Astrocyte (in vitro differentiated cells and primary cell): Measurements from ENCODE around the gene DSCAM. TPM values are rescaled to one million over a fixed set of nuclear protein-coding genes. Genes with fewer than 3 reads are reported as not detected.

Experiments used
- DNase-seq: peaks from one replicate; pipeline ENCODE4 v3.0.0-alpha.2; 2010; ENCODE audit warnings: low read depth
- FAIRE-seq: peaks from 2 replicates; lab custom pipeline; 2011; peaks lifted over from hg19 to GRCh38; lab: Jason Lieb, UNC
- H2AFZ ChIP-seq: 2 replicates; pipeline ENCODE4 v1.6.0; 2012; ENCODE audit warnings: low read depth, low read length, inconsistent platforms
- H3K27ac ChIP-seq: 2 replicates; pipeline ENCODE4 v1.5.1; 2011; ENCODE audit warnings: low read depth, low read length, inconsistent platforms
- H3K27me3 ChIP-seq: 2 replicates; pipeline ENCODE4 v1.6.0; 2011; ENCODE audit warnings: low read length, inconsistent platforms; ENCODE audit not compliant: insufficient read depth
- H3K36me3 ChIP-seq: 2 replicates; pipeline ENCODE4 v1.5.1; 2011; ENCODE audit warnings: low read length, inconsistent platforms; ENCODE audit not compliant: insufficient read depth
- H3K4me1 ChIP-seq: 2 replicates; pipeline ENCODE4 v1.5.1; 2011; ENCODE audit warnings: low read length, inconsistent platforms; ENCODE audit not compliant: insufficient read depth
- H3K4me2 ChIP-seq: 2 replicates; pipeline ENCODE4 v1.6.0; 2012; ENCODE audit warnings: low read length, inconsistent platforms
- H3K4me3 ChIP-seq: 2 replicates; pipeline ENCODE4 v1.5.1; 2011; ENCODE audit warnings: low read depth, mild to moderate bottlenecking, low read length, inconsistent platforms; ENCODE audit not compliant: insufficient read depth
- H3K79me2 ChIP-seq: 2 replicates; pipeline ENCODE4 v1.6.0; 2012; ENCODE audit warnings: mild to moderate bottlenecking, low read length, inconsistent platforms; ENCODE audit not compliant: insufficient read depth
- H3K9ac ChIP-seq: 2 replicates; pipeline ENCODE4 v1.6.0; 2012; ENCODE audit warnings: mild to moderate bottlenecking, low read length, inconsistent platforms
- H3K9me3 ChIP-seq: 2 replicates; pipeline ENCODE4 v1.5.1; 2012; ENCODE audit warnings: low read depth, mild to moderate bottlenecking, low read length, inconsistent platforms; ENCODE audit not compliant: insufficient read depth
- H4K20me1 ChIP-seq: 2 replicates; pipeline ENCODE4 v1.6.0; 2012; ENCODE audit warnings: low read length, inconsistent platforms; ENCODE audit not compliant: insufficient read depth
- H3K27ac Mint-ChIP-seq: one replicate; pipeline ENCODE4 v1.8.0; 2021; ENCODE audit warnings: mild to moderate bottlenecking, mixed read lengths; ENCODE audit not compliant: unreplicated experiment
- H3K27me3 Mint-ChIP-seq: one replicate; pipeline ENCODE4 v1.8.0; 2021; ENCODE audit warnings: low read depth, mixed read lengths; ENCODE audit not compliant: unreplicated experiment
- H3K36me3 Mint-ChIP-seq: one replicate; pipeline ENCODE4 v1.8.0; 2021; ENCODE audit warnings: low read depth, mixed read lengths; ENCODE audit not compliant: unreplicated experiment
- H3K4me1 Mint-ChIP-seq: one replicate; pipeline ENCODE4 v1.8.0; 2021; ENCODE audit warnings: low read depth, mixed read lengths; ENCODE audit not compliant: unreplicated experiment
- H3K4me3 Mint-ChIP-seq: one replicate; pipeline ENCODE4 v1.8.0; 2021; ENCODE audit warnings: mild to moderate bottlenecking, moderate library complexity, mixed read lengths; ENCODE audit not compliant: unreplicated experiment
- H3K9me3 Mint-ChIP-seq: one replicate; pipeline ENCODE4 v1.8.0; 2021; ENCODE audit warnings: mild to moderate bottlenecking, mixed read lengths; ENCODE audit not compliant: unreplicated experiment
- EZH2 ChIP-seq: IDR thresholded peaks from 2 replicates; pipeline ENCODE4 v1.6.1; 2012; ENCODE audit warnings: mild to moderate bottlenecking, low read length, inconsistent platforms; ENCODE audit not compliant: insufficient read depth
- total RNA-seq: library from RNA; stranded (reverse); gene quantifications from 2 replicates; pipeline ENCODE4 v1.2.1, GENCODE V29; 2021
- TF ChIP-seq, protein P1 (sequence below): IDR thresholded peaks from 2 replicates; pipeline ENCODE4 v1.5.1; 2011; ENCODE audit warnings: low read depth, mild to moderate bottlenecking, inconsistent platforms, low read length, moderate library complexity; ENCODE audit not compliant: insufficient read depth

Gene DSCAM
- total RNA-seq, 1 donor from 2014 or later, result 0.18 TPM

DNA sequence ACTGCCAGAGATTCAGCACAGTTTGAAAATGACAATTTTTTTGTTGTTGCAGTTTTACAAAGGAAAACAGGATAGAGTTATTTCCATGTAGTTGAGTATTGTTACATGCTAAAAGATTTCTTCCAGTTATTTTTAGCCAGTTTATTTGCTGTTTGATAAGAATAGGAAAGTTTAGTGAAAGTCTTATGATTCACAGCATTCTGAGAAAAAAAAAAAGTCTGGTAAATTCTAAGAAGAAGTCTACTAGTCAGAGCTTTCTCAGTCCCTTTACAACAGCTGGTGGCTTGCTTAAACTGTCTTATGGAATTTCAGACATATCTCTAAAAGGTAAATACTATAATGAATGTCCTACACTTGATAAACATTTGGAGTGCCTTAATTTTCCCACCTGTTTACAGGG lies 341.7 kb downstream of the DSCAM start:
- Mint-ChIP-seq H3K4me1 (no peaks in the 10 kb centered on the region), H3K4me3 (no peak overlapping the region), H3K9me3 (no peaks in the 10 kb centered on the region), H3K27me3 (peaks cover 3% of the 10 kb centered on the region), H3K27ac (no peak overlapping the region), H3K36me3 (no peaks in the 10 kb centered on the region)
- Histone ChIP-seq H3K36me3 (no peaks in the 10 kb centered on the region), H3K9ac (no peak overlapping the region), H3K27me3 (no peaks in the 10 kb centered on the region), H3K4me1 (no peaks in the 10 kb centered on the region), H2AFZ (no peak overlapping the region), H3K79me2 (no peaks in the 10 kb centered on the region), H3K9me3 (no peaks in the 10 kb centered on the region), H3K4me2 (no peak overlapping the region), H4K20me1 (no peaks in the 10 kb centered on the region), H3K27ac (no peak overlapping the region), H3K4me3 (no peak overlapping the region)
- DNase-seq (peak; percentile 22), FAIRE-seq (no peak)
- TF ChIP-seq, protein P1, sequence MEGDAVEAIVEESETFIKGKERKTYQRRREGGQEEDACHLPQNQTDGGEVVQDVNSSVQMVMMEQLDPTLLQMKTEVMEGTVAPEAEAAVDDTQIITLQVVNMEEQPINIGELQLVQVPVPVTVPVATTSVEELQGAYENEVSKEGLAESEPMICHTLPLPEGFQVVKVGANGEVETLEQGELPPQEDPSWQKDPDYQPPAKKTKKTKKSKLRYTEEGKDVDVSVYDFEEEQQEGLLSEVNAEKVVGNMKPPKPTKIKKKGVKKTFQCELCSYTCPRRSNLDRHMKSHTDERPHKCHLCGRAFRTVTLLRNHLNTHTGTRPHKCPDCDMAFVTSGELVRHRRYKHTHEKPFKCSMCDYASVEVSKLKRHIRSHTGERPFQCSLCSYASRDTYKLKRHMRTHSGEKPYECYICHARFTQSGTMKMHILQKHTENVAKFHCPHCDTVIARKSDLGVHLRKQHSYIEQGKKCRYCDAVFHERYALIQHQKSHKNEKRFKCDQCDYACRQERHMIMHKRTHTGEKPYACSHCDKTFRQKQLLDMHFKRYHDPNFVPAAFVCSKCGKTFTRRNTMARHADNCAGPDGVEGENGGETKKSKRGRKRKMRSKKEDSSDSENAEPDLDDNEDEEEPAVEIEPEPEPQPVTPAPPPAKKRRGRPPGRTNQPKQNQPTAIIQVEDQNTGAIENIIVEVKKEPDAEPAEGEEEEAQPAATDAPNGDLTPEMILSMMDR, result no peak
- no peak for TF ChIP-seq EZH2

DNA sequence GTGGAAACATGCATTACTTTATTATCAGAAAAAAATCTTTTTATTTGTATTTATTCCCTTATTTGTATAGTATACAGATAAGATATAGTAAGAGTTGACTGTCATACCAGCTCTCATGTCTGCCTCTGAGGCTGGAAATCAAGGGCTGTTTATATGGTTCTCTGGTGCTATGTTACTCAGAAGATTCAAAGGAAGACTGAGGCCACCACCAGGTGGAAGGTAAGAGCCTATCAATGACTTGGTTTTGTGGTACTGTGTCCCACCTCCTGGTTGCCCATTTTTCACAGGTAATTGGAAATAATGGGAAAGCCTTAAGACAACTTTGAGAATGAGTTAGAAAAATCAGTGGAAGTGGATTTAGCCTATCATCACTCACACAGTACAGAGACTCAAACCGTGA lies 342.1 kb downstream of the DSCAM start:
- H3K27me3 Mint-ChIP-seq, result peaks cover 3% of the 10 kb centered on the region
- H4K20me1 ChIP-seq, result no peaks in the 10 kb centered on the region
- H3K27me3 ChIP-seq, result no peaks in the 10 kb centered on the region
- H3K9ac ChIP-seq, result no peak overlapping the region
- no peak overlapping the region for H3K4me3 ChIP-seq
- DNase-seq (no peak), FAIRE-seq (no peak)
- no peak overlapping the region for H3K27ac ChIP-seq
- H2AFZ ChIP-seq, result no peak overlapping the region
- no peak overlapping the region for H3K4me2 ChIP-seq
- H3K9me3 Mint-ChIP-seq, result no peaks in the 10 kb centered on the region
- no peak overlapping the region for H3K27ac Mint-ChIP-seq
- TF ChIP-seq, protein P1, result no peak
- TF ChIP-seq EZH2, result no peak
- no peaks in the 10 kb centered on the region for H3K36me3 Mint-ChIP-seq
- no peak overlapping the region for H3K4me3 Mint-ChIP-seq
- no peaks in the 10 kb centered on the region for H3K4me1 Mint-ChIP-seq
- H3K4me1 ChIP-seq, result no peaks in the 10 kb centered on the region
- H3K9me3 ChIP-seq, result no peaks in the 10 kb centered on the region
- H3K36me3 ChIP-seq, result no peaks in the 10 kb centered on the region
- no peaks in the 10 kb centered on the region for H3K79me2 ChIP-seq

DNA sequence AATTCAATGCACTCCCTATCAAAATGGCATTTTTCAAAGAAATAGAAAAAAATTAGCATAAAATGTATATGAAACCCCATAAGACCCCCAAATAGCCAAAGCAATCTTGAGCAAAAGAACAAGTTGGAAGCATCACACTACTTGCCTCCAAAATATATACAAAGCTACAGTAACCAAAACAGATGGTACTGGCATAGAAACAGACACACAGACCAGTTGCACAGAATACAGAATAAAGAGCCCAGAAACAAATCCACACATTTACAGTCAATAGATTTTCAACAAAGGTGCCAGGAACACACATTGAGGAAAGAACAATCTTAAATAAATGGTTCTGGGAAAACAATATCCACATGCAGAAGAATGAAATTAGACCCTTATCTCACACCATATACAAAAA lies 350.8 kb downstream of the DSCAM start:
- peaks cover 8% of the 10 kb centered on the region for H3K9me3 Mint-ChIP-seq
- H3K4me1 Mint-ChIP-seq, result no peaks in the 10 kb centered on the region
- no peaks in the 10 kb centered on the region for H3K36me3 Mint-ChIP-seq
- no peak overlapping the region for H3K4me3 Mint-ChIP-seq
- DNase-seq (no peak), FAIRE-seq (no peak)
- no peaks in the 10 kb centered on the region for H3K36me3 ChIP-seq
- H2AFZ ChIP-seq, result no peak overlapping the region
- H3K4me1 ChIP-seq, result no peaks in the 10 kb centered on the region
- no peaks in the 10 kb centered on the region for H4K20me1 ChIP-seq
- H3K27ac Mint-ChIP-seq, result no peak overlapping the region
- H3K27me3 ChIP-seq, result no peaks in the 10 kb centered on the region
- H3K4me3 ChIP-seq, result no peak overlapping the region
- TF ChIP-seq, protein P1, result no peak
- no peak for TF ChIP-seq EZH2
- no peak overlapping the region for H3K27ac ChIP-seq
- H3K9me3 ChIP-seq, result no peaks in the 10 kb centered on the region
- no peaks in the 10 kb centered on the region for H3K27me3 Mint-ChIP-seq
- H3K79me2 ChIP-seq, result no peaks in the 10 kb centered on the region
- H3K4me2 ChIP-seq, result no peak overlapping the region
- H3K9ac ChIP-seq, result no peak overlapping the region
